ENCODE measurements around the gene MEI1. TPM values are rescaled to one million over a fixed set of nuclear protein-coding genes. Genes with fewer than 3 reads are reported as not detected.
"Not testable (repeated sequence)": the region's sequence is repeated elsewhere in the genome, so short reads cannot be mapped to it uniquely, and the experiment has no call there.

MEI1 gene
- total RNA-seq, 2 experiments from 2014 or later, result 48.1 to 48.4 TPM

- no peak for DNase-seq
- H3K27ac Mint-ChIP-seq, result peak overlapping the region; percentile 100
- ChIA-PET CTCF (interaction anchor here (0.7 to 2.5 kb wide), 16 partner anchors 9 to 259 kb away, joined by 3 to 13 read pairs (median 4); partner anchors contain the start of genes CCDC134, NDUFA6 and SMDT1), POLR2A (interaction anchor here (0.9 to 3.8 kb wide), 13 partner anchors 10 to 385 kb away, joined by 3 to 30 read pairs (median 5); partner anchors contain the start of genes CCDC134, CENPM, SNU13 and TOB2)
- no peaks in the 10 kb centered on the region for H3K27me3 Mint-ChIP-seq (ENCODE audit: low read depth)
- H3K4me3 Mint-ChIP-seq, result peak overlapping the region; percentile 95
- H3K36me3 Mint-ChIP-seq (ENCODE audit: low read depth), result peaks cover 50% of the 10 kb centered on the region
- no peaks in the 10 kb centered on the region for H3K9me3 Mint-ChIP-seq (ENCODE audit: insufficient read depth)
- H3K4me1 Mint-ChIP-seq (ENCODE audit: low read depth), result peaks cover 41% of the 10 kb centered on the region
- ATAC-seq, result no peak
Observed at GRCh38 chr22:41831828-41832552, 132.7 kb downstream of the MEI1 start.

GRCh38 chr22:41832553-41833368, 133.5 kb downstream of the MEI1 start, which contains the start of gene SREBF2:
Gene SREBF2, plus strand, starts transcription at chr22:41833105. Its CDS starts 166 bp downstream, at chr22:41833271.
- DNase-seq (peak; percentile 100), ATAC-seq (peak; percentile 95)
- POLR2A ChIA-PET, result interaction anchor here (0.6 to 3.8 kb wide), 19 partner anchors 8 to 386 kb away, joined by 3 to 30 read pairs (median 4); partner anchors contain the start of genes CCDC134, CENPM, SMDT1 and SNU13
- CTCF ChIA-PET, result interaction anchor here (0.7 to 2.5 kb wide), 19 partner anchors 10 to 247 kb away, joined by 3 to 13 read pairs (median 4); partner anchors contain the start of genes CCDC134, CENPM and SMDT1
- no peaks in the 10 kb centered on the region for H3K27me3 Mint-ChIP-seq (ENCODE audit: low read depth)
- peaks cover 41% of the 10 kb centered on the region for H3K4me1 Mint-ChIP-seq (ENCODE audit: low read depth)
- H3K27ac Mint-ChIP-seq, result peak within 1 kb of the TSS; percentile 100
- no peaks in the 10 kb centered on the region for H3K9me3 Mint-ChIP-seq (ENCODE audit: insufficient read depth)
- H3K4me3 Mint-ChIP-seq, result peak within 1 kb of the TSS; percentile 95
- H3K36me3 Mint-ChIP-seq (ENCODE audit: low read depth), result peaks cover 50% of the 10 kb centered on the region

- peak; percentile 16 for ATAC-seq
- H3K27ac Mint-ChIP-seq, result peak overlapping the region; percentile 100
- H3K4me3 Mint-ChIP-seq, result peak overlapping the region; percentile 95
- H3K4me1 Mint-ChIP-seq (ENCODE audit: low read depth), result peaks cover 44% of the 10 kb centered on the region
- H3K36me3 Mint-ChIP-seq (ENCODE audit: low read depth), result peaks cover 56% of the 10 kb centered on the region
- H3K27me3 Mint-ChIP-seq (ENCODE audit: low read depth), result no peaks in the 10 kb centered on the region
- DNase-seq, result peak; percentile 51
- H3K9me3 Mint-ChIP-seq (ENCODE audit: insufficient read depth), result no peaks in the 10 kb centered on the region
- ChIA-PET CTCF (interaction anchor here (0.7 to 2.5 kb wide), 17 partner anchors 11 to 167 kb away, joined by 3 to 13 read pairs (median 4); partner anchors contain the start of genes CCDC134 and CENPM), POLR2A (interaction anchor here (0.6 to 3.8 kb wide), 21 partner anchors 9 to 387 kb away, joined by 3 to 30 read pairs (median 4); partner anchors contain the start of genes CCDC134, CENPM, SMDT1 and SNU13)
Observed at GRCh38 chr22:41833369-41834004, 134.2 kb downstream of the MEI1 start.

- ChIA-PET CTCF (interaction anchor here (0.8 to 2.5 kb wide), 8 partner anchors 10 to 167 kb away, joined by 3 to 11 read pairs (median 4); no protein-coding TSS in a partner anchor), POLR2A (interaction anchor here (1.0 to 3.8 kb wide), 9 partner anchors 10 to 112 kb away, joined by 3 to 30 read pairs (median 6); partner anchors contain the start of genes CCDC134 and CENPM)
- ATAC-seq (no peak), DNase-seq (no peak)
- Mint-ChIP-seq H3K4me1 (ENCODE audit: low read depth) (peaks cover 51% of the 10 kb centered on the region), H3K9me3 (ENCODE audit: insufficient read depth) (no peaks in the 10 kb centered on the region), H3K27ac (peak overlapping the region; percentile 86), H3K4me3 (peak overlapping the region; percentile 94), H3K27me3 (ENCODE audit: low read depth) (no peaks in the 10 kb centered on the region), H3K36me3 (ENCODE audit: low read depth) (peaks cover 64% of the 10 kb centered on the region)
Observed at GRCh38 chr22:41834005-41834944, 135.0 kb downstream of the MEI1 start.

- H3K4me3 Mint-ChIP-seq; H3K9me3 Mint-ChIP-seq (ENCODE audit: insufficient read depth); H3K27ac Mint-ChIP-seq; H3K27me3 Mint-ChIP-seq (ENCODE audit: low read depth); ATAC-seq; DNase-seq: not testable (repeated sequence)
- H3K4me1 Mint-ChIP-seq (ENCODE audit: low read depth), result peaks cover 56% of the 10 kb centered on the region
- ChIA-PET CTCF (interaction anchor here (1.4 kb wide), 1 partner anchor 27 kb away, joined by 5 read pairs; no protein-coding TSS in a partner anchor), POLR2A (interaction anchor here (0.6 to 1.6 kb wide), 3 partner anchors 35 to 137 kb away, joined by 3 to 6 read pairs (median 4); partner anchors contain the start of gene CCDC134)
- H3K36me3 Mint-ChIP-seq (ENCODE audit: low read depth), result peaks cover 63% of the 10 kb centered on the region
Observed at GRCh38 chr22:41835462-41835861, 136.2 kb downstream of the MEI1 start.

- peaks cover 64% of the 10 kb centered on the region for H3K36me3 Mint-ChIP-seq (ENCODE audit: low read depth)
- no peak overlapping the region for H3K27ac Mint-ChIP-seq
- DNase-seq (no peak), ATAC-seq (no peak)
- H3K4me1 Mint-ChIP-seq (ENCODE audit: low read depth), result peaks cover 52% of the 10 kb centered on the region
- POLR2A ChIA-PET, result no interaction called here
- H3K4me3 Mint-ChIP-seq, result no peak overlapping the region
- no peaks in the 10 kb centered on the region for H3K9me3 Mint-ChIP-seq (ENCODE audit: insufficient read depth)
- no peaks in the 10 kb centered on the region for H3K27me3 Mint-ChIP-seq (ENCODE audit: low read depth)
- CTCF ChIA-PET, result interaction anchor here (0.9 to 1.4 kb wide), 4 partner anchors 21 to 139 kb away, joined by 3 to 5 read pairs (median 4); no protein-coding TSS in a partner anchor
Observed at GRCh38 chr22:41836551-41836950, 137.2 kb downstream of the MEI1 start.

- Mint-ChIP-seq H3K27me3 (ENCODE audit: low read depth) (no peaks in the 10 kb centered on the region), H3K9me3 (ENCODE audit: insufficient read depth) (no peaks in the 10 kb centered on the region), H3K4me1 (ENCODE audit: low read depth) (peaks cover 46% of the 10 kb centered on the region), H3K4me3 (no peak overlapping the region), H3K27ac (peak overlapping the region; percentile 23), H3K36me3 (ENCODE audit: low read depth) (peaks cover 58% of the 10 kb centered on the region)
- DNase-seq, result no peak
- ChIA-PET POLR2A (interaction anchor here (0.7 to 1.4 kb wide), 2 partner anchors 11 to 58 kb away, joined by 3 to 4 read pairs; no protein-coding TSS in a partner anchor), CTCF (interaction anchor here (0.8 to 1.1 kb wide), 4 partner anchors 19 to 172 kb away, joined by 3 to 4 read pairs (median 3); no protein-coding TSS in a partner anchor)
- no peak for ATAC-seq
Observed at GRCh38 chr22:41838842-41839618, 139.7 kb downstream of the MEI1 start.

GRCh38 chr22:41840216-41840615, 140.9 kb downstream of the MEI1 start:
- peaks cover 56% of the 10 kb centered on the region for H3K36me3 Mint-ChIP-seq (ENCODE audit: low read depth)
- no peaks in the 10 kb centered on the region for H3K9me3 Mint-ChIP-seq (ENCODE audit: insufficient read depth)
- ATAC-seq (no peak), DNase-seq (no peak)
- CTCF ChIA-PET, result interaction anchor here (1.1 to 2.5 kb wide), 4 partner anchors 17 to 173 kb away, joined by 3 to 10 read pairs (median 4); no protein-coding TSS in a partner anchor
- H3K27me3 Mint-ChIP-seq (ENCODE audit: low read depth), result no peaks in the 10 kb centered on the region
- no peak overlapping the region for H3K4me3 Mint-ChIP-seq
- POLR2A ChIA-PET, result interaction anchor here (1.3 to 1.4 kb wide), 2 partner anchors 22 to 59 kb away, joined by 4 read pairs; no protein-coding TSS in a partner anchor
- peaks cover 42% of the 10 kb centered on the region for H3K4me1 Mint-ChIP-seq (ENCODE audit: low read depth)
- no peak overlapping the region for H3K27ac Mint-ChIP-seq

- CTCF ChIA-PET, result interaction anchor here (1.2 to 2.5 kb wide), 2 partner anchors 16 to 144 kb away, joined by 6 to 10 read pairs; no protein-coding TSS in a partner anchor
- Mint-ChIP-seq H3K4me1 (ENCODE audit: low read depth) (peaks cover 48% of the 10 kb centered on the region), H3K36me3 (ENCODE audit: low read depth) (peaks cover 55% of the 10 kb centered on the region), H3K27ac (no peak overlapping the region), H3K27me3 (ENCODE audit: low read depth) (no peaks in the 10 kb centered on the region), H3K4me3 (no peak overlapping the region), H3K9me3 (ENCODE audit: insufficient read depth) (no peaks in the 10 kb centered on the region)
- DNase-seq (no peak), ATAC-seq (no peak)
- POLR2A ChIA-PET, result interaction anchor here (1.3 kb wide), 1 partner anchor 21 kb away, joined by 4 read pairs; no protein-coding TSS in a partner anchor
Observed at GRCh38 chr22:41841085-41841712, 141.9 kb downstream of the MEI1 start.

Data from activated CD8-positive, alpha-beta T cell treated with anti-CD3 and anti-CD28 coated beads, Interleukin-2, amount 10 ng/mL, durations not matched to agents 7 days and 5 days (primary cell).